ENCODE data around the gene GRIN2A. TPM values are rescaled to one million over a fixed set of nuclear protein-coding genes. Genes with fewer than 3 reads are reported as not detected.

GRIN2A gene
- total and polyA plus RNA-seq, 2 experiments from 2014 or later: 0.42 to 5.5 TPM

DNA sequence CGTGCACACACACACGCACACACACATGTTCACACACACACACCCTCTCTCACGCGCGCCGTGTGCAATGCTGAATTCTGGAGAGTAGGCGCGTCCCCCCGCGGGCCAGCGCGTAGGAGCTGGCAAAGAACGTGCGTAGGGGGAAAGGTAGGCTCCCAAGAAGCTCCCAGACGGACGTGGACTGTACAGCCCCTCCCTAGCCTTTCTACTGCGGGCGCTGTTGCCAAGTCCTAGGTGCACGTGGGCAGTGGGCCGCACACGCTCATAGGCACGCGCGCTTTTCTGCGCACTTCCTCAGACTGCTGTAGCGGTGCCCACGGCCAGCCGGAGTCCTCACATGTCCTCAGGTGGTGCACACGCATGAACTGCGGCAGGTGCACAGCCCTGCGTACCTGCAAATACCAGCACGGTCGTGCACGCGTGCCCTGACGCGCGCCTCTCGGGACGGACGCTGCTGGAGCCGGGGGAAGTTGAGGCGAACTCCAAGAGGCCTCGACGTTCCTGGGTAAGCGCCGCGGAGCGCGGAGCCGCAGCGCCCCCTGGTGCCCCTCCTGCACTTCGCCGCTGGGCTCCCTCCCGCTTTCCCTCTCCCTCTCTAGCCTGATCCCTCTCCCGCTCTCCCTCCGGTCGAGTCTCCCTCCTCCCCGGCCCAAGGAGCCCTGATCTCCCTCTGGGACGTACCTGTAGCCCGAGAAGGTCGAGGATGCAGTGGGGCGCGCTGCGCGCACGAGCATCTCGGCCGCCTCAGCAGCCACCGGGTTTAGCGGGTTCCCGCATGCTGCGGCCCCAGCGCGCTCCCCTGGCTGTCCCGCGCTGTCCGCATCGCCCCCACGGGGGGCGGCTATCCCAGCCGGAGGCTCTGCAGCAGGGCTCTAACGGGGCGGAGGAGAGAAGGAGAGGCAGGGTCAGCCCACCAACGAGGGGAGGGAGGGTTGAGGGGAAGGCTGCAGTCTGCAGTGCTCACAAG lies 749 bp downstream of the GRIN2A start:
- TF ChIP-seq, protein P1, sequence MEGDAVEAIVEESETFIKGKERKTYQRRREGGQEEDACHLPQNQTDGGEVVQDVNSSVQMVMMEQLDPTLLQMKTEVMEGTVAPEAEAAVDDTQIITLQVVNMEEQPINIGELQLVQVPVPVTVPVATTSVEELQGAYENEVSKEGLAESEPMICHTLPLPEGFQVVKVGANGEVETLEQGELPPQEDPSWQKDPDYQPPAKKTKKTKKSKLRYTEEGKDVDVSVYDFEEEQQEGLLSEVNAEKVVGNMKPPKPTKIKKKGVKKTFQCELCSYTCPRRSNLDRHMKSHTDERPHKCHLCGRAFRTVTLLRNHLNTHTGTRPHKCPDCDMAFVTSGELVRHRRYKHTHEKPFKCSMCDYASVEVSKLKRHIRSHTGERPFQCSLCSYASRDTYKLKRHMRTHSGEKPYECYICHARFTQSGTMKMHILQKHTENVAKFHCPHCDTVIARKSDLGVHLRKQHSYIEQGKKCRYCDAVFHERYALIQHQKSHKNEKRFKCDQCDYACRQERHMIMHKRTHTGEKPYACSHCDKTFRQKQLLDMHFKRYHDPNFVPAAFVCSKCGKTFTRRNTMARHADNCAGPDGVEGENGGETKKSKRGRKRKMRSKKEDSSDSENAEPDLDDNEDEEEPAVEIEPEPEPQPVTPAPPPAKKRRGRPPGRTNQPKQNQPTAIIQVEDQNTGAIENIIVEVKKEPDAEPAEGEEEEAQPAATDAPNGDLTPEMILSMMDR (IDR thresholded peaks at IDR 0.05; ENCODE audit: low read depth, low read length): peak; percentile 79
- peak; percentile 56 to 82 for DNase-seq (ENCODE audit: low read depth in 1 of 2, low spot score in 1 of 2)
- H3K36me3 ChIP-seq: no peaks in the 10 kb centered on the region
- peak overlapping the region; percentile 33 for H3K4me3 ChIP-seq
- peaks cover 3% of the 10 kb centered on the region for H3K4me1 ChIP-seq (ENCODE audit: low read depth)
- no peaks in the 10 kb centered on the region for H3K9me3 ChIP-seq (ENCODE audit: low read depth)
- H3K27me3 ChIP-seq: peaks cover 50% of the 10 kb centered on the region
- H3K27ac ChIP-seq: no peak overlapping the region

DNA sequence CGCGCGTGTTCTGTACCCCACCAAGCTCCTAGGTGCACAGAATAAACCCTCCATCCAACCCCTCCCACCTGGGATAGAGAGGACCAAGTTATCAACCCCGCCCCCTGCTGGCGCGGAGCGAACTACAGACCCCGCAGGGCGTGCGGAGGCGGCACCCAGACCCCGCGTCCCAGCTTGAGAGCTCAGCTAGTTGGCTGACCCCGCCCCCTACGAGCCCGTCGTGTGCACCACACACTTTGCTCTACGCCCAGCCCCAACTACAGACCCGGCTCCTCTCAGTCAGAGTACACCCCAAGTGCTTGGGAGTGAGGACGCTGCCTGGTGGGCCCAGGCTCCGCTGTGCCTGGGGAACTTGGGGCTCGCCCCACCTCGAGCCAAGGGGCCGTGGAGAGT lies 1.5 kb downstream of the GRIN2A start:
- peak; percentile 4 to 85 for DNase-seq (ENCODE audit: low read depth in 1 of 2, low spot score in 1 of 2)
- H3K36me3 ChIP-seq: no peaks in the 10 kb centered on the region
- H3K27me3 ChIP-seq: peaks cover 50% of the 10 kb centered on the region
- H3K27ac ChIP-seq: no peak overlapping the region
- H3K4me3 ChIP-seq: peak overlapping the region; percentile 33
- H3K9me3 ChIP-seq (ENCODE audit: low read depth): no peaks in the 10 kb centered on the region
- H3K4me1 ChIP-seq (ENCODE audit: low read depth): peaks cover 3% of the 10 kb centered on the region
- TF ChIP-seq, protein P1 (IDR thresholded peaks at IDR 0.05; ENCODE audit: low read depth, low read length): peak; percentile 24

DNA sequence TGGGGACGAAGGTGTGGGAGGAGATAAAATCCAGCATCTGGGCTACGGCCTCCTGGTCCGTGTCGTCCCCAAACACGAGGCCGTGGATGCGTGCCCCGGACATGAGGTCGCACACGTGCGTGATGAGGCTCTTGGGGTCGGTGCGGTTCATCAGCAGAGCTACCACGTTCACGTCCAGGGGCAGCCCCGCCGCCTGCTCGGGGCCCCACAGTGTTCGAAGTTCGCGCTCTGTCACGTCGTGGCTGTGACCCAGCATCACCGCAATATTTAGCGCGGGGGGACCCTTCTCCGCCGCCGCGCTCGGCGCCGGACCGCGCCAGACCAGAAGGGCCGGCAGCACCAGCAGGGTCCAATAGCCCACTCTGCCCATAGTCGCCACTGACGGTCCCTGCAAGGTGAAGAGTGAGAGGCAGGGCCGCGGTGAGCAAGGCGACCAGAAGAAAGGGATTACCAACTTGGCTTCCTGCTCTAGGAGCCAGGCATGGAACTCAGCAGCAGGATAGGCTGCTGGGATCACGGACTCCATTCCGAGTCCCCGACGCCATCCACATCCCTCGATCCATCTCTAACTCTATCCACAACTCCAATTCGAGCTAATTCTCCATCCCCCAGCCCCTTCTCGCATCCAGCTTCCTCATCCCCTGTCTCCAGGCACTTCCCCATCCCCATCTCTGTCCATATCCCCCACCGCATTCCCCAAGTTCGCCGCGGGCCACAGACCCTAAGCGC lies 2.0 kb downstream of the GRIN2A start:
- peaks cover 47% of the 10 kb centered on the region for H3K27me3 ChIP-seq
- DNase-seq (ENCODE audit: low read depth in 1 of 2, low spot score in 1 of 2): no peak
- H3K36me3 ChIP-seq: no peaks in the 10 kb centered on the region
- H3K4me1 ChIP-seq (ENCODE audit: low read depth): peaks cover 3% of the 10 kb centered on the region
- H3K27ac ChIP-seq: no peak overlapping the region
- no peak overlapping the region for H3K4me3 ChIP-seq
- TF ChIP-seq, protein P1 (IDR thresholded peaks at IDR 0.05; ENCODE audit: low read depth, low read length): no peak
- no peaks in the 10 kb centered on the region for H3K9me3 ChIP-seq (ENCODE audit: low read depth)

DNA sequence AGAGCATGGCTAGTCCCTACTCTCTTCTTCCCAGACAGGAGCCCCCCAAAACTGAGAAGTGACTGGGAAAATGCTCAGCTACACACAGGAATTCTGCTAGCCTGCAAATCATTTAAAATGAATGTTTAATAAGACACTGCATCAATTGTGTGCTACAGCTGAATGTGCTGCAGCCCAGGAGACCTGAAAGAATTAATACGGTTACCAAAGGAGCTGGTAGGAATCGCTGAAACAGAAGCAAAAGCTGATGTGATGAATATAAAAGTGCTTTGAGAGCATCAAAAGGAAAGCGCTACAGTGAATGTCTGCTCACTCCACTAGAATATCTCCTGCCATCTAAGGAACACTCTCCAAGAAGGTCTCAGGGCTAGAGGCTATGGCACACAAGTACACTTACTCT lies 3.7 kb downstream of the GRIN2A start:
- TF ChIP-seq, protein P1 (IDR thresholded peaks at IDR 0.05; ENCODE audit: low read depth, low read length): no peak
- peaks cover 33% of the 10 kb centered on the region for H3K27me3 ChIP-seq
- H3K9me3 ChIP-seq (ENCODE audit: low read depth): no peaks in the 10 kb centered on the region
- no peak overlapping the region for H3K4me3 ChIP-seq
- no peak for DNase-seq (ENCODE audit: low read depth in 1 of 2, low spot score in 1 of 2)
- H3K4me1 ChIP-seq (ENCODE audit: low read depth): peaks cover 3% of the 10 kb centered on the region
- H3K36me3 ChIP-seq: no peaks in the 10 kb centered on the region
- H3K27ac ChIP-seq: no peak overlapping the region

DNA sequence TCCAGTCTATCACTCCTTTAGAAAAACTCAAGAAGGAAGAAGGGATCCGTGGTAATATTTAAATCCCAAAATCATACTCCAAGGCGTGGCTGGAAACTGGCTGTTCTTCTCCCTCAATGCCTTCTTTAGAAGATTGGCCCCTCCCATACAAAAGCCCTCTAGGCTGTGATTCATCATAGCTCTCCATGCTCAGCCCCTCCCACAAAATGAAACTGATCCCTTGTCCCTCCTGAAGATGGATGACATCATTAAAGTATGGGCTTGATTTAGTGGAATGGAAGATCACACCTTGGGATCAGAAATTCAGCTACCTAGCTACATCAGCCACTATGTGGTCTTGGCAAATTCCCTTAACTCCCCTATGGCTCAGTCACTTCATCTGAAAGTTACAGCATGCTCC lies 4.1 kb downstream of the GRIN2A start:
- Histone ChIP-seq H3K27me3 (peaks cover 29% of the 10 kb centered on the region), H3K36me3 (no peaks in the 10 kb centered on the region), H3K9me3 (ENCODE audit: low read depth) (no peaks in the 10 kb centered on the region), H3K4me1 (ENCODE audit: low read depth) (peaks cover 3% of the 10 kb centered on the region), H3K4me3 (no peak overlapping the region), H3K27ac (no peak overlapping the region)
- no peak for DNase-seq (ENCODE audit: low read depth in 1 of 2, low spot score in 1 of 2)
- TF ChIP-seq, protein P1 (IDR thresholded peaks at IDR 0.05; ENCODE audit: low read depth, low read length): no peak

All from cardiac muscle cell (in vitro differentiated cells and primary cell).